Upper lobe of left lung (tissue), 6 donors: ENCODE results near the gene GRIN1. TPM values are rescaled to one million over a fixed set of nuclear protein-coding genes. Genes with fewer than 3 reads are reported as not detected.

ENCODE experiments used
- small RNA-seq, 4 donors: library from RNA; depleted of rRNA; stranded (forward); fragments of <200 nt; gene quantifications; one replicate each; pipeline ENCODE3, GENCODE V24; 2016
- total RNA-seq, 6 donors: library from RNA; depleted of rRNA in 4 of 6; stranded (reverse); fragments of >200 nt in 4 of 6; gene quantifications; one replicate each; pipeline versions ENCODE4 v1.1.0 to v1.2.1, GENCODE V29; 2016 to 2021
- donor health status: DM: no; HTN: no; CAD: no; lungs with moderate emphysema.
- donor health status: DM: no; HTN: yes; CAD: no; lungs with severe emphysema.

GRIN1 gene
- total RNA-seq, 6 donors from 2014 or later: 0.17 to 2.1 (median 0.49) TPM; not detected in 3

Small RNA genes lying within 50 kb of the gene (small RNA-seq; reads per million reads assigned to genes)
- gene MIR3621: 0 reads per million in 4 donors
- 0 reads per million in 4 donors for gene RF00153

Other genes with a start within 250 kb of the GRIN1 start
- gene FBXW5, start 194.4 kb upstream of the GRIN1 start, total RNA-seq: 100 to 1,000 TPM in 5 of 6 donors, 10 to 100 TPM in 1; 93.3 to 191 (median 153) TPM
- gene C8G, start 193.9 kb upstream of the GRIN1 start, total RNA-seq: 1 to 10 TPM in 3 of 6 donors, not detected in 3; 1.8 to 4.4 (median 2.1) TPM
- 1 to 10 TPM in 4 of 6 donors, under 1 TPM in 1, not detected in 1; 0.89 to 5.2 (median 2.3) TPM for gene LCN12, start 186.9 kb upstream of the GRIN1 start, total RNA-seq
- gene PTGDS, start 161.7 kb upstream of the GRIN1 start, total RNA-seq: 100 to 1,000 TPM in 5 of 6 donors, 10 to 100 TPM in 1; 31.7 to 395 (median 246) TPM
- 1 to 10 TPM in 4 of 6 donors, under 1 TPM in 1, not detected in 1; 0.61 to 6.3 (median 1.8) TPM for gene LCNL1, start 156.2 kb upstream of the GRIN1 start, total RNA-seq
- gene PAXX, start 146.7 kb upstream of the GRIN1 start, total RNA-seq: 100 to 1,000 TPM in 1 of 6 donors, 10 to 100 TPM in 5; 41.8 to 150 (median 52.8) TPM
- 100 to 1,000 TPM in 2 of 6 donors, 10 to 100 TPM in 4; 41.9 to 132 (median 85.2) TPM for gene CLIC3, start 142.6 kb upstream of the GRIN1 start, total RNA-seq
- gene ABCA2, start 110.9 kb upstream of the GRIN1 start, total RNA-seq: 10 to 100 TPM; 14.7 to 49.2 (median 29.6) TPM
- 1 to 10 TPM in 4 of 6 donors, under 1 TPM in 1, not detected in 1; 0.94 to 2.3 (median 2.0) TPM for gene FUT7, start 107.1 kb upstream of the GRIN1 start, total RNA-seq
- gene NPDC1, start 93.0 kb upstream of the GRIN1 start, total RNA-seq: 100 to 1,000 TPM in 2 of 6 donors, 10 to 100 TPM in 4; 26.7 to 199 (median 73.2) TPM
- under 1 TPM in 4 of 6 donors, not detected in 2; 0.34 to 0.98 (median 0.55) TPM for gene ENTPD2, start 85.1 kb upstream of the GRIN1 start, total RNA-seq
- 1 to 10 TPM in 4 of 6 donors, under 1 TPM in 2; 0.69 to 6.8 (median 1.4) TPM for gene SAPCD2, start 68.6 kb upstream of the GRIN1 start, total RNA-seq
- gene UAP1L1, start 61.6 kb upstream of the GRIN1 start, total RNA-seq: 10 to 100 TPM; 10.5 to 69.1 (median 34.0) TPM
- 10 to 100 TPM; 38.0 to 97.4 (median 54.1) TPM for gene MAN1B1, start 52.2 kb upstream of the GRIN1 start, total RNA-seq
- 100 to 1,000 TPM; 108 to 394 (median 229) TPM for gene DPP7, start 24.4 kb upstream of the GRIN1 start, total RNA-seq
- gene LRRC26, start 30.9 kb downstream of the GRIN1 start, total RNA-seq: 1 to 10 TPM in 3 of 6 donors, under 1 TPM in 1, not detected in 2; 0.46 to 6.3 (median 1.7) TPM
- not detected for gene TMEM210, start 32.9 kb downstream of the GRIN1 start, total RNA-seq
- gene ANAPC2, start 49.4 kb downstream of the GRIN1 start, total RNA-seq: 100 to 1,000 TPM in 1 of 6 donors, 10 to 100 TPM in 5; 31.9 to 174 (median 67.3) TPM
- gene SSNA1, start 49.5 kb downstream of the GRIN1 start, total RNA-seq: 100 to 1,000 TPM in 1 of 6 donors, 10 to 100 TPM in 5; 39.8 to 110 (median 73.0) TPM
- gene TPRN, start 61.6 kb downstream of the GRIN1 start, total RNA-seq: 10 to 100 TPM; 18.9 to 33.1 (median 27.1) TPM
- gene TMEM203, start 66.5 kb downstream of the GRIN1 start, total RNA-seq: 10 to 100 TPM; 17.8 to 35.5 (median 31.1) TPM
- 10 to 100 TPM in 4 of 6 donors, 1 to 10 TPM in 2; 7.7 to 54.5 (median 18.5) TPM for gene NDOR1, start 66.5 kb downstream of the GRIN1 start, total RNA-seq
- 10 to 100 TPM in 1 of 6 donors, 1 to 10 TPM in 5; 2.3 to 12.6 (median 4.5) TPM for gene RNF208, start 83.1 kb downstream of the GRIN1 start, total RNA-seq
- gene CYSRT1, start 86.0 kb downstream of the GRIN1 start, total RNA-seq: 1 to 10 TPM in 2 of 6 donors, under 1 TPM in 3, not detected in 1; 0.20 to 2.0 (median 0.97) TPM
- gene RNF224, start 88.3 kb downstream of the GRIN1 start, total RNA-seq: under 1 TPM in 3 of 6 donors, not detected in 3; 0.46 to 0.59 (median 0.57) TPM
- under 1 TPM in 2 of 6 donors, not detected in 4; 0.10 to 0.17 TPM for gene SLC34A3, start 91.7 kb downstream of the GRIN1 start, total RNA-seq
- gene TUBB4B, start 102.1 kb downstream of the GRIN1 start, total RNA-seq: 100 to 1,000 TPM; 120 to 539 (median 227) TPM
- gene STPG3, start 112.1 kb downstream of the GRIN1 start, total RNA-seq: under 1 TPM in 1 of 6 donors, not detected in 5; 0.23 TPM
- gene NELFB, start 116.2 kb downstream of the GRIN1 start, total RNA-seq: 10 to 100 TPM; 31.8 to 55.6 (median 49.8) TPM
- 10 to 100 TPM; 31.5 to 62.6 (median 39.2) TPM for gene TOR4A, start 138.6 kb downstream of the GRIN1 start, total RNA-seq
- 10 to 100 TPM in 3 of 6 donors, 1 to 10 TPM in 3; 3.1 to 26.9 (median 9.5) TPM for gene NRARP, start 163.1 kb downstream of the GRIN1 start, total RNA-seq